Mucosa of descending colon (tissue), 3 donors: ENCODE results near the gene SRMS. TPM values are rescaled to one million over a fixed set of nuclear protein-coding genes. Genes with fewer than 3 reads are reported as not detected.
A peak's percentile ranks its signal among the peaks of the same experiment; 100 is the strongest.

Experiments used
- ATAC-seq: fragments of 200-7000 bp; cut with Tn5 transposase; one replicate; pipeline ENCODE4 v1.9.1; 2020; ENCODE audit warnings: mild to moderate bottlenecking, moderate library complexity
- DNase-seq, 3 donors: peaks; one replicate each; pipeline ENCODE4 v3.0.0-alpha.2; 2020
- H3K36me3 ChIP-seq: fragments of 200-600 bp; one replicate; pipeline ENCODE4 v1.8.0; 2021; ENCODE audit warnings: low read depth, mild to moderate bottlenecking
- H3K4me1 ChIP-seq: fragments of 200-600 bp; one replicate; pipeline ENCODE4 v1.8.0; 2021; ENCODE audit warnings: low read depth, mild to moderate bottlenecking
- H3K4me3 ChIP-seq: fragments of 200-600 bp; one replicate; pipeline ENCODE4 v1.8.0; 2021; ENCODE audit warnings: mild to moderate bottlenecking
- H3K9me3 ChIP-seq: fragments of 200-600 bp; one replicate; pipeline ENCODE4 v1.8.0; 2021; ENCODE audit warnings: mild to moderate bottlenecking
- CTCF ChIP-seq: fragments of 200-600 bp; IDR thresholded peaks from one replicate; pipeline ENCODE4 v1.8.0; 2022; ENCODE audit warnings: antibody characterized with exemption, mild to moderate bottlenecking
- intact Hi-C, 2 donors: fragments of 100-400 bp; cut with DNase I in 1 of 2; cut with micrococcal nuclease in 1 of 2; formaldehyde crosslinking; loops; one replicate each; pipeline versions ENCODE4 v1.11.0 to v1.11.1; 2022; cut with DNase I, micrococcal nuclease
- total RNA-seq, 3 donors: library from RNA; stranded (reverse); fragmentation: NEBNext Ultra II Directional in 2 of 3; extraction: Animal tissue kit (Norgen Biotek cat#: 25700) in 2 of 3; gene quantifications; one replicate each; pipeline versions ENCODE4 v1.2.1 to v1.2.4, GENCODE V29; 2021 to 2023
- donor health status: DM: no; HTN: no; CAD: no; lungs with moderate emphysema.
- donor health status: DM: no; HTN: no; CAD: no.
- donor health status: DM: no; HTN: yes; CAD: no.

SRMS gene
- total RNA-seq, 3 donors from 2014 or later, result 0.25 to 0.52 (median 0.27) TPM

- no peak for ATAC-seq
These were observed 27.5 kb upstream of the SRMS start for GRCh38 chr20:63574829-63575743.

GRCh38 chr20:63574156-63574828, 26.7 kb upstream of the SRMS start, which contains the start of gene HELZ2:
HELZ2 (minus strand) TSS chr20:63574239; CDS start chr20:63572385, 1,854 bp downstream.
- ATAC-seq (peak; percentile 95), DNase-seq (peak; percentile 87 to 88 (median 88))
- Histone ChIP-seq H3K36me3 (no peaks in the 10 kb centered on the region), H3K9me3 (no peaks in the 10 kb centered on the region), H3K4me3 (peak within 1 kb of the TSS; percentile 57), H3K4me1 (peaks cover 15% of the 10 kb centered on the region)
- intact Hi-C loops, result no loop called here
- TF ChIP-seq CTCF, result no peak

More at GRCh38 chr20:63574829-63575743, 27.5 kb upstream of the SRMS start:
- Histone ChIP-seq H3K9me3 (no peaks in the 10 kb centered on the region), H3K4me3 (no peak overlapping the region), H3K4me1 (peaks cover 15% of the 10 kb centered on the region), H3K36me3 (no peaks in the 10 kb centered on the region)
- intact Hi-C loops, result no loop called here
- TF ChIP-seq CTCF, result no peak
- no peak for DNase-seq

GRCh38 chr20:63573647-63574131, 26.1 kb upstream of the SRMS start:
- TF ChIP-seq CTCF, result no peak
- no peaks in the 10 kb centered on the region for H3K9me3 ChIP-seq
- peak overlapping the region; percentile 57 for H3K4me3 ChIP-seq
- H3K36me3 ChIP-seq, result no peaks in the 10 kb centered on the region
- DNase-seq (no peak), ATAC-seq (peak; percentile 39)
- peaks cover 18% of the 10 kb centered on the region for H3K4me1 ChIP-seq
- intact Hi-C loops, result no loop called here

GRCh38 chr20:63572788-63573646, 25.5 kb upstream of the SRMS start:
- Histone ChIP-seq H3K4me3 (no peak overlapping the region), H3K9me3 (no peaks in the 10 kb centered on the region), H3K36me3 (no peaks in the 10 kb centered on the region), H3K4me1 (peaks cover 23% of the 10 kb centered on the region)
- DNase-seq (peak in 1 of 3 donors; percentile 32), ATAC-seq (peak; percentile 2)
- intact Hi-C loops, result no loop called here
- no peak for TF ChIP-seq CTCF
